OCI-LY7 (cell line): ENCODE data around the gene WDTC1. TPM values are rescaled to one million over a fixed set of nuclear protein-coding genes. Genes with fewer than 3 reads are reported as not detected.

Experiments used
- BruUV-seq: library from RNA; stranded (reverse); fragments of 400-500 nt; replicated peaks from 2 replicates; lab custom pipeline; 2021; lab: Mats Ljungman, UMichigan
- CTCF ChIA-PET: fragments of 300-600 bp; sonication (Branson Sonifier 250); formaldehyde crosslinking; loops from one replicate; lab custom pipeline; 2022; ENCODE audit warnings: antibody characterized with exemption; ENCODE audit not compliant: unreplicated experiment; lab: Charles Lee
- POLR2A ChIA-PET: fragments of 300-600 bp; sonication (Branson Sonifier 250); formaldehyde crosslinking; loops from one replicate; lab custom pipeline; 2022; ENCODE audit warnings: antibody characterized with exemption; lab: Charles Lee
- DNase-seq: peaks from one replicate; pipeline ENCODE4 v3.0.0-alpha.2; 2015; ENCODE audit warnings: low spot score
- H2AFZ ChIP-seq: fragments of 200-600 bp; sonication (generic), shearing (Covaris generic); 2 replicates; pipeline ENCODE4 v1.6.1; 2014; ENCODE audit warnings: mild to moderate bottlenecking, antibody characterized with exemption, low read length, moderate library complexity
- H3K27ac ChIP-seq: fragments of 200-600 bp; sonication (generic); 2 replicates; pipeline ENCODE4 v1.5.1; 2014; ENCODE audit warnings: mixed run types, low read depth, mild to moderate bottlenecking, moderate library complexity, low read length, inconsistent platforms; ENCODE audit not compliant: poor library complexity, severe bottlenecking
- H3K36me3 ChIP-seq: fragments of 200-600 bp; sonication (generic); 2 replicates; pipeline ENCODE4 v1.6.1; 2014; ENCODE audit warnings: mild to moderate bottlenecking, antibody characterized with exemption, low read length, moderate library complexity, mixed read lengths; ENCODE audit not compliant: insufficient read depth
- H3K4me1 ChIP-seq: fragments of 200-600 bp; sonication (generic); 2 replicates; pipeline ENCODE4 v1.5.1; 2014; ENCODE audit warnings: mild to moderate bottlenecking, low read length; ENCODE audit not compliant: insufficient read depth, poor library complexity, severe bottlenecking
- H3K4me2 ChIP-seq: fragments of 200-600 bp; sonication (generic); 2 replicates; pipeline ENCODE4 v1.6.1; 2014; ENCODE audit warnings: mild to moderate bottlenecking, low read length
- H3K4me3 ChIP-seq: fragments of 200-600 bp; sonication (generic); 2 replicates; pipeline ENCODE4 v1.5.1; 2014; ENCODE audit warnings: mild to moderate bottlenecking, low read depth, low read length; ENCODE audit not compliant: poor library complexity, severe bottlenecking
- H3K79me2 ChIP-seq: fragments of 200-600 bp; sonication (generic); 2 replicates; pipeline ENCODE4 v1.6.1; 2016; ENCODE audit warnings: low read depth, mild to moderate bottlenecking, low read length, moderate library complexity, mixed read lengths; ENCODE audit not compliant: insufficient read depth
- H3K9me2 ChIP-seq: fragments of 200-600 bp; sonication (generic); 2 replicates; pipeline ENCODE4 v1.6.1; 2016; ENCODE audit warnings: mild to moderate bottlenecking, low read length, mixed read lengths; ENCODE audit not compliant: insufficient read depth
- H3K9me3 ChIP-seq: fragments of 200-600 bp; sonication (generic); 2 replicates; pipeline ENCODE4 v1.6.1; 2014; ENCODE audit warnings: mild to moderate bottlenecking, mixed run types, low read length, mixed read lengths
- H4K20me1 ChIP-seq: fragments of 200-600 bp; sonication (generic); 2 replicates; pipeline ENCODE4 v1.6.1; 2014; ENCODE audit warnings: mild to moderate bottlenecking, antibody characterized with exemption, low read length, moderate library complexity, mixed read lengths; ENCODE audit not compliant: insufficient read depth
- EZH2phosphoT487 ChIP-seq: fragments of 200-600 bp; sonication (generic); IDR thresholded peaks from 2 replicates; pipeline ENCODE4 v1.6.1; 2018; ENCODE audit warnings: low read depth, borderline replicate concordance, mild to moderate bottlenecking, mixed run types, antibody characterized with exemption, low read length, moderate library complexity, mixed read lengths
- intact Hi-C: fragments of 100-400 bp; cut with micrococcal nuclease; formaldehyde crosslinking; loops from one replicate; pipeline ENCODE4 v1.10.0; 2022; ENCODE audit not compliant: unreplicated experiment
- total RNA-seq, 2 experiments: library from RNA; depleted of rRNA in 1 of 2; stranded (reverse); fragments of >200 nt in 1 of 2; shearing (Covaris generic) in 1 of 2; gene quantifications; 2 replicates each; pipeline ENCODE4 v1.2.3, GENCODE V29; 2014 to 2022
- TF ChIP-seq, protein P1 (sequence below): fragments of 200-600 bp; sonication (generic); conservative IDR thresholded peaks from 2 replicates; pipeline ENCODE4 v1.5.1; 2014; ENCODE audit warnings: mild to moderate bottlenecking, antibody characterized with exemption, low read length, moderate library complexity, mixed read lengths

The WDTC1 gene
- total RNA-seq, 2 experiments from 2014 or later: 18.2 to 27.8 TPM

DNA sequence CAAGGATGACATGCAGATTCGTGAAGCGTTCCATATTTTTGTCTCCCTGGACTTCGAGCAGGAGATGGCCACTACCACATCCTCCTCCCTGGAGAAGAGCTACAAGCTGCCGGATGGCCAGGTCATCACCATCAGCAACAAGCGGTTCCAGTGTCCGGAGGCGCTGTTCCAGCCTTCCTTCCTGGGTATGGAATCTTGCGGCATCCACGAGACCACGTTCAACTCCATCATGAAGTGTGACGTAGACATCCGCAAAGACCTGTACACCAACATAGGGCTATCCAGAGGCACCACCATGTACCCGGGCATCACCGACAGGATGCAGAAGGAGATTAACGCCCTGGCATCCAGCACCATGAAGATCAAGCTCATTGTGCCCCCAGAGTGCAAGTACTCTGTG is 90.9 kb downstream of the WDTC1 start:
- H3K4me2 ChIP-seq: no peak overlapping the region
- peaks cover 75% of the 10 kb centered on the region for H3K79me2 ChIP-seq
- DNase-seq: no peak
- CTCF ChIA-PET: no interaction called here
- H3K36me3 ChIP-seq: peaks cover 52% of the 10 kb centered on the region
- H2AFZ ChIP-seq: no peak overlapping the region
- H3K4me3 ChIP-seq: no peak overlapping the region
- POLR2A ChIA-PET: interaction anchor here (0.7 kb wide), 1 partner anchor 73 kb away, joined by 3 read pairs; no protein-coding TSS in a partner anchor
- intact Hi-C loops: loop anchor here (10.0 kb wide), 1 partner anchor 340 kb away; no protein-coding TSS in a partner anchor
- no peak for TF ChIP-seq EZH2phosphoT487
- TF ChIP-seq, protein P1, sequence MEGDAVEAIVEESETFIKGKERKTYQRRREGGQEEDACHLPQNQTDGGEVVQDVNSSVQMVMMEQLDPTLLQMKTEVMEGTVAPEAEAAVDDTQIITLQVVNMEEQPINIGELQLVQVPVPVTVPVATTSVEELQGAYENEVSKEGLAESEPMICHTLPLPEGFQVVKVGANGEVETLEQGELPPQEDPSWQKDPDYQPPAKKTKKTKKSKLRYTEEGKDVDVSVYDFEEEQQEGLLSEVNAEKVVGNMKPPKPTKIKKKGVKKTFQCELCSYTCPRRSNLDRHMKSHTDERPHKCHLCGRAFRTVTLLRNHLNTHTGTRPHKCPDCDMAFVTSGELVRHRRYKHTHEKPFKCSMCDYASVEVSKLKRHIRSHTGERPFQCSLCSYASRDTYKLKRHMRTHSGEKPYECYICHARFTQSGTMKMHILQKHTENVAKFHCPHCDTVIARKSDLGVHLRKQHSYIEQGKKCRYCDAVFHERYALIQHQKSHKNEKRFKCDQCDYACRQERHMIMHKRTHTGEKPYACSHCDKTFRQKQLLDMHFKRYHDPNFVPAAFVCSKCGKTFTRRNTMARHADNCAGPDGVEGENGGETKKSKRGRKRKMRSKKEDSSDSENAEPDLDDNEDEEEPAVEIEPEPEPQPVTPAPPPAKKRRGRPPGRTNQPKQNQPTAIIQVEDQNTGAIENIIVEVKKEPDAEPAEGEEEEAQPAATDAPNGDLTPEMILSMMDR: no peak
- no peaks in the 10 kb centered on the region for H3K9me3 ChIP-seq
- BruUV-seq: no TSS peak
- H3K27ac ChIP-seq: no peak overlapping the region
- H3K9me2 ChIP-seq: no peaks in the 10 kb centered on the region
- peaks cover 23% of the 10 kb centered on the region for H3K4me1 ChIP-seq
- 0 out of 2 replicates have a peak, but pooled peaks cover 6% of the 10 kb centered on the region for H4K20me1 ChIP-seq

DNA sequence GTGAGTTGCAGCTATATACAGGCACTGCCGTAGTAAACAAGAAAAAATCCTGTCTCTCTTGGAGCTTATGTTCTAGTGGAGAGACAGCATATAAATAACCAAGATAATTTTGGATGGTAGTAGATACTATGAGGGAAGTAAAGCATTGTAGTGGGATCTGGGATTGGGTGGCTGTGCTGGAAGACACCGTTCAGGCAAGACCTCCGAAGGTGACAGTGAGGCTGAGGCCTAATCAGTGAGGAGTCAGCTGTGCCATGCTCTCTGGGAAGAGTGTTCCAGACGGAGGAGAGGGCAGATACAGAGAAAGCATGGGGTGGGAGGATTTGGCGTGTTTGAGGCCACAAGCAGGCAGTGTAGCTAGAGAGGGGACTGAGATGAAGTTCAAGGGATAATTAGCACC is 93.5 kb downstream of the WDTC1 start:
- peaks cover 23% of the 10 kb centered on the region for H3K4me1 ChIP-seq
- ChIA-PET POLR2A (interaction anchor here (1.4 to 2.4 kb wide), 2 partner anchors 11 to 13 kb away, joined by 4 to 8 read pairs; partner anchors contain the start of gene SYTL1), CTCF (no interaction called here)

More for the DNA sequence above, 93.5 kb downstream of the WDTC1 start:
- Histone ChIP-seq H3K36me3 (peaks cover 78% of the 10 kb centered on the region), H3K9me2 (no peaks in the 10 kb centered on the region), H4K20me1 (0 out of 2 replicates have a peak, but pooled peaks cover 6% of the 10 kb centered on the region), H3K79me2 (peaks cover 72% of the 10 kb centered on the region), H3K4me2 (no peak overlapping the region), H3K27ac (no peak overlapping the region), H3K4me3 (no peak overlapping the region), H3K9me3 (no peaks in the 10 kb centered on the region), H2AFZ (no peak overlapping the region)
- DNase-seq: no peak
- BruUV-seq: no TSS peak
- TF ChIP-seq, protein P1: no peak
- no peak for TF ChIP-seq EZH2phosphoT487
- intact Hi-C loops: loop anchor here (10.0 kb wide), 1 partner anchor 337 kb away; no protein-coding TSS in a partner anchor
